GM21529 (cell line): Measurements from ENCODE around the gene MYBBP1A.

ENCODE experiments used
- ATAC-seq: cut with Tn5 transposase; IDR thresholded peaks from one replicate; pipeline ENCODE4 v1.9.1; 2021; ENCODE audit not compliant: unreplicated experiment

The MYBBP1A gene

GRCh38 chr17:4505187-4505586, 50.0 kb downstream of the MYBBP1A start:
- no peak for ATAC-seq

DNA sequence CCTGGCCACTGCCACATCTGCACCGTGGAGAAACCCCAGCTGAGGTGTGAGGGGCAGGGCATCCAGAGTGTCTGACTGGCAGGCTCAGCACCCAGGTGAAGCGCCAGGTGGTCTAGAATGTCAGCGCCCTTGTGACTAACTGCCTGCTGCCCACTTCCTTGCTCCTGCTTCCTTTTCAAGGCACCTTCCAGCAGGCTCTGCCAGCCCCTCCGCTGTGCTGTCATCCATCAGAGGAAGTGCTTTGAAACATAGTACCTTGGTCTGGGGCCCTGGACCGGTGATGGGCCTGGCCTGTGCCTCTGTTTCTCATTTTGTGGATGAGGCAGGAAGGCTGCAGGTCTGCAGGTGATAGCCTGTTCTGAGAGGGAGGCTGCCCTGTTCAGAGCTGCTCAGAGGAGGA, 51.0 kb downstream of the MYBBP1A start:
- ATAC-seq = no peak

- ATAC-seq = no peak
Measured at GRCh38 chr17:4503283-4504025, 51.7 kb downstream of the MYBBP1A start.

GRCh38 chr17:4502466-4503154, 52.6 kb downstream of the MYBBP1A start:
- no peak for ATAC-seq

DNA sequence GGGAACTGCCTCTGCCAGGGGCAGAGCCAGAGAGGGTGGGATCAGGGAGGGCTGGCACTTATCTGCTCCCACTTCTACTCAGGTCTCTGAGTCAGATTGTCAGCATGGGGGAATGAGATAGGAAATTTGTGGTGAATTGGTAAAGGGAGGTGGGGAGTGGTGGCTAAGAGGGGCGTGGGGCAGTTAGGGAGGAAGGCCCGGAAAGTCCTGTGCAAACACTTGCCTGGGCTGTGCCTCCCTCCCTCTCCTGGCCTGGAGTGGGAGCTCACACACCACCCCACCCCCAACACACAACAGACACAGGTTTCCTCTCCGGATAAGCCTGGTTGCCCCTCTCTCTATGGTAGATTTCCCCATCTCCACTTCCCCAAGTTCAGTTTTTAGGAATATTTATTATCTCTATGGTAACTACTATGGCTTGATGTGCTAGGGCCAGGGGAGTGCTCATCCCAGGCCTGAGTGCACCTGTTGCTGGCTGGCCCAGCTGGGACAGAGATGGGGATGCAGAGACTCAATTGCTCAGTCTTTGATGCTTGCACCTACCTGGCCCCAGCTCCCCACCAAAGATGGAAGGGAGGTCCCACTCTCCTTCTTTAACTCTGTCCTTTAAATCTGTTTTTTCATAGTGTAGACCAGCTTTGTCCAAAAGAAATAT, 53.8 kb downstream of the MYBBP1A start:
- no peak for ATAC-seq

GRCh38 chr17:4500191-4500571, 55.0 kb downstream of the MYBBP1A start:
- ATAC-seq = no peak

- no peak for ATAC-seq
Measured at GRCh38 chr17:4499431-4500190, 55.6 kb downstream of the MYBBP1A start.

- ATAC-seq = no peak
Measured at GRCh38 chr17:4498461-4499397, 56.5 kb downstream of the MYBBP1A start, which contains the start of gene SPNS2. TSS of gene SPNS2 (plus strand) at chr17:4498881. CDS start at chr17:4499048, 167 bp downstream.

DNA sequence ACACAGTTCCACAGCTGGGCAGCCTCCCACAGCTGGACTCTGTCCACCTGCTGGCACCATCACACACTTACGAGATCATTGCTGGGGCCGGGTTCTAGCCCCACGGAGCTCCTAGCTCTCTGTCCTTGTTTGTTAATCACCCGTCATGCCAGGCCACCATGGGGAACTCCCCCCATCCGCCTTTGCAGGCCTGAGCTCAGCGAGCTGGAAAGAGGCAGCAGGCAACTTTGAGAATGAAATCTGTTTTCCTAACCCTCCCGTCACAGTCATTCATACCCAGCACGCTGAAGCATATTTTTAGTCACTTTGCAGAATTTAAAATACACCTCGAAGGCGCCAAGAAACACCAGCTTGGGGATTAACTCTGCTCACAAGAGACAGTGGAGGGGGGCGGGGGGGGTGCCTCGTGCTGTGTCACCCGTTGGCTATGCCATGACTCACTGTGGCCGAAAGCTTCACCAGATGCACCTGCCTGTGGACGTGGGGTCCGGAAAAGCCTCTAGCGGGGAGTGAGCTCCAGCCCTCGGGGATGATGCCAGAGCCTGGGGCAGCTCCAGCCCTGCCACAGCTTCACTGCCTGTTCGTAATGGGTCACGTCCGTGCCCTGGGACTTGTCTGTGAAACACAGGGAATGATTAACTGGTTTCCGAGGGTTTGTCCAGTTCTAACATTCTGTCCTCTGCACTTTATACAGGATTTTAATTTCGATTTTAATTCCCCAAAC, 57.9 kb downstream of the MYBBP1A start:
- ATAC-seq = no peak

GRCh38 chr17:4492721-4493561, 62.2 kb downstream of the MYBBP1A start:
- ATAC-seq = no peak

DNA sequence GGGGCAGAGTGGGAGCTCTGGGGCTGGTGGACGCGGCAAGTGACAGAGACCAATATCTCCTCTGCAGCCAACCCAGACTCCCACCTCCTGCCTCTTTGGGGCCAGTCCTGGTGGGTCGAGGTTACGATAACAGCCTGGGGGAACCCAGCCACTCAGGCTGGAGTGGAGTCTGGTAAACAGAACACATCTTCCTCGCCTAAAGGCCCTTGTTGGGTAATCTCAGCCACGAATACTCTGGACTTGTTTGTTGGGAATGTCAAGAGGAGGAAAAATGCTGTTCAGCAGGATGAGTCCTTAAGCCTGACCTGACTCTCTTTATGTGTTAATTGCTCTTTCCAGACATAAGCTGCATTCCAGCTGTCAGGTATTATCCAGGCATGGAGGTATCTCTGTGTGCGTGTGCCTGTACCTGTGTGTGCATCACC, 64.5 kb downstream of the MYBBP1A start:
- no peak for ATAC-seq

GRCh38 chr17:4490109-4490591, 65.0 kb downstream of the MYBBP1A start:
- no peak for ATAC-seq

DNA sequence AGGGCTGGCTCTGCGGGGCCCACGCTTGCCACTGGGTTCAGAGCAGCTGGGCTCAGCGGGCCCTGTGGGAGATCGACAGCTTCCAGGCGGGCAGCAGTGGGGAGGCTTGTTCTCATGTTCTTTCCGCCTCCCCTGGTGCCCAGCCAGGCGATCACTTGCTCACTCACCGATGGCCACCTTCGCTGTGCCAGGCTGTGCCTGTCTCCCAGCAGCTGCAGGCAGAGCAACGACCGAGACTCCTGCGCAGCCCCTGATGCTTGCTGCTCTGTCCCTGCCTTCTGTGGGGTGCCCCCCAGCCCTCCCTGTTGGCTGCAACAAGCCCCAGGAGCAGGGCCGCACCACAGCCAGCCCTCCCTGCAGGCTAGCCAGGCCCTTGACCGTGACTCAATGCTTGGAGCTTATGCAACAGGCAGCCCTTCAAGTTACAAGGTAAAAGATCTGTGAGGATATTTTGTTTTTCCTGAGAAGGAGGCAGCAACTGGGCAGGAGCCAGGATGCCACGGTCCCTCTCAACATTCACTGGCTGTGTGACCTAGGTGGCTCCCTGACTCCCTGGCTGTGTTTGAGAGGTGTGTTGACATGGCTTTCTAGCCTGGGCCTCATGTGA, 66.1 kb downstream of the MYBBP1A start:
- ATAC-seq = no peak
